Measurements from ENCODE around the gene PDE10A.

PDE10A gene

GRCh38 chr6:165426892-165427291 lies 236.1 kb downstream of the PDE10A start:
- Histone ChIP-seq H3K9me3 (ENCODE audit: control insufficient read depth, insufficient read depth, low read length) (no peaks in the 10 kb centered on the region), H3K36me3 (ENCODE audit: insufficient read depth, low read length) (no peaks in the 10 kb centered on the region), H3K9ac (ENCODE audit: low read depth, low read length) (no peak overlapping the region), H3K4me1 (ENCODE audit: insufficient read depth, low read length) (peaks cover under 1% of the 10 kb centered on the region; the same call in 1 of the 2 replicates)

GRCh38 chr6:165422192-165422591 lies 240.8 kb downstream of the PDE10A start:
- H3K9me3 ChIP-seq (ENCODE audit: control insufficient read depth, insufficient read depth, low read length): no peaks in the 10 kb centered on the region

GRCh38 chr6:165417278-165417865 lies 245.7 kb downstream of the PDE10A start:
- Histone ChIP-seq H3K36me3 (ENCODE audit: insufficient read depth, low read length) (no peaks in the 10 kb centered on the region), H3K4me1 (ENCODE audit: insufficient read depth, low read length) (no peaks in the 10 kb centered on the region), H3K9ac (ENCODE audit: low read depth, low read length) (no peak overlapping the region), H3K9me3 (ENCODE audit: control insufficient read depth, insufficient read depth, low read length) (no peaks in the 10 kb centered on the region)

More at GRCh38 chr6:165422192-165422591, 240.8 kb downstream of the PDE10A start:
- Histone ChIP-seq H3K9ac (ENCODE audit: low read depth, low read length) (no peak overlapping the region), H3K36me3 (ENCODE audit: insufficient read depth, low read length) (no peaks in the 10 kb centered on the region), H3K4me1 (ENCODE audit: insufficient read depth, low read length) (no peaks in the 10 kb centered on the region)

- Histone ChIP-seq H3K9ac (ENCODE audit: low read depth, low read length) (no peak overlapping the region), H3K4me1 (ENCODE audit: insufficient read depth, low read length) (no peaks in the 10 kb centered on the region), H3K36me3 (ENCODE audit: insufficient read depth, low read length) (no peaks in the 10 kb centered on the region), H3K9me3 (ENCODE audit: control insufficient read depth, insufficient read depth, low read length) (no peaks in the 10 kb centered on the region)
Measured at GRCh38 chr6:165404697-165405096, 258.3 kb downstream of the PDE10A start.

GRCh38 chr6:165404296-165404695 lies 258.7 kb downstream of the PDE10A start:
- no peaks in the 10 kb centered on the region for H3K9me3 ChIP-seq (ENCODE audit: control insufficient read depth, insufficient read depth, low read length)
- H3K9ac ChIP-seq (ENCODE audit: low read depth, low read length): no peak overlapping the region
- no peaks in the 10 kb centered on the region for H3K36me3 ChIP-seq (ENCODE audit: insufficient read depth, low read length)
- no peaks in the 10 kb centered on the region for H3K4me1 ChIP-seq (ENCODE audit: insufficient read depth, low read length)

- Histone ChIP-seq H3K4me1 (ENCODE audit: insufficient read depth, low read length) (no peaks in the 10 kb centered on the region), H3K9me3 (ENCODE audit: control insufficient read depth, insufficient read depth, low read length) (no peaks in the 10 kb centered on the region), H3K36me3 (ENCODE audit: insufficient read depth, low read length) (no peaks in the 10 kb centered on the region), H3K9ac (ENCODE audit: low read depth, low read length) (no peak overlapping the region)
Measured at GRCh38 chr6:165403006-165403595, 259.9 kb downstream of the PDE10A start.

- Histone ChIP-seq H3K9me3 (ENCODE audit: control insufficient read depth, insufficient read depth, low read length) (no peaks in the 10 kb centered on the region), H3K9ac (ENCODE audit: low read depth, low read length) (no peak overlapping the region), H3K36me3 (ENCODE audit: insufficient read depth, low read length) (no peaks in the 10 kb centered on the region), H3K4me1 (ENCODE audit: insufficient read depth, low read length) (no peaks in the 10 kb centered on the region)
Measured at GRCh38 chr6:165401092-165401491, 261.9 kb downstream of the PDE10A start.

GRCh38 chr6:165390475-165390874 lies 272.6 kb downstream of the PDE10A start:
- Histone ChIP-seq H3K4me1 (ENCODE audit: insufficient read depth, low read length) (no peaks in the 10 kb centered on the region), H3K9ac (ENCODE audit: low read depth, low read length) (no peak overlapping the region), H3K36me3 (ENCODE audit: insufficient read depth, low read length) (no peaks in the 10 kb centered on the region), H3K9me3 (ENCODE audit: control insufficient read depth, insufficient read depth, low read length) (no peaks in the 10 kb centered on the region)

GRCh38 chr6:165389534-165389933 lies 273.5 kb downstream of the PDE10A start:
- no peak overlapping the region for H3K9ac ChIP-seq (ENCODE audit: low read depth, low read length)
- H3K9me3 ChIP-seq (ENCODE audit: control insufficient read depth, insufficient read depth, low read length): no peaks in the 10 kb centered on the region
- H3K36me3 ChIP-seq (ENCODE audit: insufficient read depth, low read length): no peaks in the 10 kb centered on the region
- no peaks in the 10 kb centered on the region for H3K4me1 ChIP-seq (ENCODE audit: insufficient read depth, low read length)

GRCh38 chr6:165383323-165383722 lies 279.7 kb downstream of the PDE10A start:
- Histone ChIP-seq H3K9me3 (ENCODE audit: control insufficient read depth, insufficient read depth, low read length) (no peaks in the 10 kb centered on the region), H3K9ac (ENCODE audit: low read depth, low read length) (no peak overlapping the region), H3K36me3 (ENCODE audit: insufficient read depth, low read length) (no peaks in the 10 kb centered on the region), H3K4me1 (ENCODE audit: insufficient read depth, low read length) (no peaks in the 10 kb centered on the region)

GRCh38 chr6:165376100-165376499 lies 286.9 kb downstream of the PDE10A start:
- Histone ChIP-seq H3K9me3 (ENCODE audit: control insufficient read depth, insufficient read depth, low read length) (no peaks in the 10 kb centered on the region), H3K36me3 (ENCODE audit: insufficient read depth, low read length) (no peaks in the 10 kb centered on the region), H3K9ac (ENCODE audit: low read depth, low read length) (no peak overlapping the region), H3K4me1 (ENCODE audit: insufficient read depth, low read length) (no peaks in the 10 kb centered on the region)

- H3K9me3 ChIP-seq (ENCODE audit: control insufficient read depth, insufficient read depth, low read length): no peaks in the 10 kb centered on the region
- no peaks in the 10 kb centered on the region for H3K36me3 ChIP-seq (ENCODE audit: insufficient read depth, low read length)
- H3K9ac ChIP-seq (ENCODE audit: low read depth, low read length): no peak overlapping the region
- no peaks in the 10 kb centered on the region for H3K4me1 ChIP-seq (ENCODE audit: insufficient read depth, low read length)
Measured at GRCh38 chr6:165365371-165365770, 297.7 kb downstream of the PDE10A start.

GRCh38 chr6:165345700-165346099 lies 317.3 kb downstream of the PDE10A start:
- H3K9me3 ChIP-seq (ENCODE audit: control insufficient read depth, insufficient read depth, low read length): no peaks in the 10 kb centered on the region

GRCh38 chr6:165340532-165340931 lies 322.5 kb downstream of the PDE10A start:
- Histone ChIP-seq H3K9me3 (ENCODE audit: control insufficient read depth, insufficient read depth, low read length) (no peaks in the 10 kb centered on the region), H3K36me3 (ENCODE audit: insufficient read depth, low read length) (no peaks in the 10 kb centered on the region), H3K4me1 (ENCODE audit: insufficient read depth, low read length) (no peaks in the 10 kb centered on the region; the same call in 1 of the 2 replicates), H3K9ac (ENCODE audit: low read depth, low read length) (no peak overlapping the region)

More at GRCh38 chr6:165345700-165346099, 317.3 kb downstream of the PDE10A start:
- Histone ChIP-seq H3K4me1 (ENCODE audit: insufficient read depth, low read length) (no peaks in the 10 kb centered on the region; the same call in 1 of the 2 replicates), H3K36me3 (ENCODE audit: insufficient read depth, low read length) (no peaks in the 10 kb centered on the region), H3K9ac (ENCODE audit: low read depth, low read length) (no peak overlapping the region)

GRCh38 chr6:165325609-165326008 lies 337.4 kb downstream of the PDE10A start:
- H3K9me3 ChIP-seq (ENCODE audit: control insufficient read depth, insufficient read depth, low read length): peaks cover 6% of the 10 kb centered on the region
- H3K9ac ChIP-seq (ENCODE audit: low read depth, low read length): no peak overlapping the region
- no peaks in the 10 kb centered on the region for H3K36me3 ChIP-seq (ENCODE audit: insufficient read depth, low read length)
- no peaks in the 10 kb centered on the region for H3K4me1 ChIP-seq (ENCODE audit: insufficient read depth, low read length)

Data from ES-I3 (cell line).